HepG2 (cell line): ENCODE data around the gene FMNL2. TPM values are rescaled to one million over a fixed set of nuclear protein-coding genes. Genes with fewer than 3 reads are reported as not detected.
A peak's percentile ranks its signal among the peaks of the same experiment; 100 is the strongest.

ENCODE experiments used
- GATAD2A ChIP-seq: IDR thresholded peaks from 2 replicates; pipeline ENCODE4 v1.6.1; 2016
- GTF2F1 ChIP-seq: fragments of 150-350 bp; IDR thresholded peaks from 2 replicates; pipeline ENCODE4 v1.6.1; 2014; ENCODE audit warnings: low read length
- MAFF ChIP-seq: IDR thresholded peaks from 2 replicates; pipeline ENCODE4 v1.6.1; 2011; ENCODE audit warnings: low read depth, low read length, improper control_type of control experiment
- MIXL1 ChIP-seq: IDR thresholded peaks from 2 replicates; pipeline ENCODE4 v1.6.1; 2016
- MTA3 ChIP-seq: sonication (generic); formaldehyde crosslinking; IDR thresholded peaks from 2 replicates; pipeline ENCODE4 v1.4.0; 2020; ENCODE audit warnings: missing genetic modification reagents
- RBFOX2 ChIP-seq: fragments of 200-400 bp; formaldehyde crosslinking; IDR thresholded peaks from 2 replicates; pipeline ENCODE4 v1.6.1; 2017; ENCODE audit warnings: low read depth, mild to moderate bottlenecking, low read length
- RELA ChIP-seq: sonication (generic); formaldehyde crosslinking; IDR thresholded peaks from 2 replicates; pipeline ENCODE4 v1.4.0; 2020; ENCODE audit warnings: missing genetic modification reagents
- SIX4 ChIP-seq: sonication (generic); formaldehyde crosslinking; IDR thresholded peaks from 2 replicates; pipeline ENCODE4 v1.4.0; 2020; ENCODE audit warnings: missing genetic modification reagents
- SSRP1 ChIP-seq: IDR thresholded peaks from 2 replicates; pipeline ENCODE4 v1.6.1; 2016; ENCODE audit warnings: control low read depth
- ZNF607 ChIP-seq: sonication (generic); formaldehyde crosslinking; IDR thresholded peaks from 2 replicates; pipeline ENCODE4 v1.5.1; 2020; ENCODE audit warnings: missing genetic modification reagents, mild to moderate bottlenecking, borderline replicate concordance
- ZNF619 ChIP-seq: sonication (generic); formaldehyde crosslinking; IDR thresholded peaks from 2 replicates; pipeline ENCODE4 v1.4.0; 2020; ENCODE audit warnings: mild to moderate bottlenecking, missing genetic modification reagents
- ZZZ3 ChIP-seq: sonication (generic); formaldehyde crosslinking; IDR thresholded peaks from 2 replicates; pipeline ENCODE4 v1.4.0; 2020; ENCODE audit warnings: missing genetic modification reagents, mild to moderate bottlenecking, borderline replicate concordance
- polyA plus RNA-seq, 8 experiments: library from polyadenylated mRNA; depleted of rRNA in 3 of 8; stranded (reverse) in 7 of 8; unstranded in 1 of 8; fragments of >200 nt; fragmentation: Illumina TruSeq in 4 of 8; extraction: Trizol in 4 of 8; gene quantifications; 2 replicates each; pipeline versions ENCODE4 v1.2.1 to v1.2.3, GENCODE V29; 2011 to 2016; ENCODE audit warnings: low read depth in 4 of 8, missing spikeins in 1 of 8, mixed read lengths in 1 of 8; ENCODE audit not compliant: insufficient read depth in 1 of 8
- total RNA-seq, 5 experiments: library from RNA; depleted of rRNA; stranded (reverse); fragments of >200 nt; fragmentation: Illumina TruSeq; extraction: Trizol; gene quantifications; 2 replicates each; pipeline ENCODE4 v1.2.3, GENCODE V29; 2016; ENCODE audit warnings: low read depth in 1 of 5
- TF ChIP-seq, protein P1 (sequence below): sonication (generic); formaldehyde crosslinking; conservative IDR thresholded peaks from 2 replicates; pipeline ENCODE4 v1.4.0; 2020; ENCODE audit warnings: mild to moderate bottlenecking, missing genetic modification reagents, moderate library complexity
- TF ChIP-seq, protein P2 (sequence below): sonication (generic); formaldehyde crosslinking; IDR thresholded peaks from 2 replicates; pipeline ENCODE4 v1.4.0; 2020; ENCODE audit warnings: missing genetic modification reagents, borderline replicate concordance
- TF ChIP-seq, protein P3 (sequence below): sonication (generic); formaldehyde crosslinking; IDR thresholded peaks from 2 replicates; pipeline ENCODE4 v1.4.0; 2020; ENCODE audit warnings: missing genetic modification reagents
- TF ChIP-seq, protein P4 (sequence below): sonication (generic); formaldehyde crosslinking; IDR thresholded peaks from 2 replicates; pipeline ENCODE4 v1.8.0; 2022; ENCODE audit warnings: mild to moderate bottlenecking, missing genetic modification reagents
- TF ChIP-seq, protein P5 (sequence below): sonication (generic); formaldehyde crosslinking; IDR thresholded peaks from 2 replicates; pipeline ENCODE4 v1.4.0; 2020; ENCODE audit warnings: missing genetic modification reagents, borderline replicate concordance
- TF ChIP-seq, protein P6 (sequence below): sonication (generic); formaldehyde crosslinking; IDR thresholded peaks from 2 replicates; pipeline ENCODE4 v1.4.0; 2020; ENCODE audit warnings: missing genetic modification reagents, mild to moderate bottlenecking, borderline replicate concordance

The FMNL2 gene
- total and polyA plus RNA-seq, 2 of the 13 experiments (the other 11 are each of a cell fraction or from before 2014, with no cell fraction given) = 66.5 to 67.7 TPM

DNA sequence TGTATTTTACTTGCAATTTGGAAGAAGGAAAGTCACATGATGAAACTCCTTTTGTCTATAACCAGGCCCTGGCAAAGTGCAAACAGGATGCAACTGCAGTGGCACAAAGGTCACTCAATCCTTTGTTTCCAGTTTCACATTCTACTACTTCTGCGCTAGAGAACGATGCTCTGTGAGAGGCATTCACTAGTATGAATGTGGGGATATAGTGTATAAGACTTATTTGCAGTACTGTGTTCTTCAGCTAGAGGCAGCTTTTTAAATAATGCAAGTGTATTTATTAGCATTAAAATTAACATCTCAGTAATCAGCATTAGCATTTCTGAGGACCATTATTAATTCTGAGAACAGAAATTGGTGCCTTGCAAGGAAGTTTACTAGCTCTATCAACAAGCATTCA, 313.4 kb downstream of the FMNL2 start (continued):
- TF ChIP-seq, protein P1, sequence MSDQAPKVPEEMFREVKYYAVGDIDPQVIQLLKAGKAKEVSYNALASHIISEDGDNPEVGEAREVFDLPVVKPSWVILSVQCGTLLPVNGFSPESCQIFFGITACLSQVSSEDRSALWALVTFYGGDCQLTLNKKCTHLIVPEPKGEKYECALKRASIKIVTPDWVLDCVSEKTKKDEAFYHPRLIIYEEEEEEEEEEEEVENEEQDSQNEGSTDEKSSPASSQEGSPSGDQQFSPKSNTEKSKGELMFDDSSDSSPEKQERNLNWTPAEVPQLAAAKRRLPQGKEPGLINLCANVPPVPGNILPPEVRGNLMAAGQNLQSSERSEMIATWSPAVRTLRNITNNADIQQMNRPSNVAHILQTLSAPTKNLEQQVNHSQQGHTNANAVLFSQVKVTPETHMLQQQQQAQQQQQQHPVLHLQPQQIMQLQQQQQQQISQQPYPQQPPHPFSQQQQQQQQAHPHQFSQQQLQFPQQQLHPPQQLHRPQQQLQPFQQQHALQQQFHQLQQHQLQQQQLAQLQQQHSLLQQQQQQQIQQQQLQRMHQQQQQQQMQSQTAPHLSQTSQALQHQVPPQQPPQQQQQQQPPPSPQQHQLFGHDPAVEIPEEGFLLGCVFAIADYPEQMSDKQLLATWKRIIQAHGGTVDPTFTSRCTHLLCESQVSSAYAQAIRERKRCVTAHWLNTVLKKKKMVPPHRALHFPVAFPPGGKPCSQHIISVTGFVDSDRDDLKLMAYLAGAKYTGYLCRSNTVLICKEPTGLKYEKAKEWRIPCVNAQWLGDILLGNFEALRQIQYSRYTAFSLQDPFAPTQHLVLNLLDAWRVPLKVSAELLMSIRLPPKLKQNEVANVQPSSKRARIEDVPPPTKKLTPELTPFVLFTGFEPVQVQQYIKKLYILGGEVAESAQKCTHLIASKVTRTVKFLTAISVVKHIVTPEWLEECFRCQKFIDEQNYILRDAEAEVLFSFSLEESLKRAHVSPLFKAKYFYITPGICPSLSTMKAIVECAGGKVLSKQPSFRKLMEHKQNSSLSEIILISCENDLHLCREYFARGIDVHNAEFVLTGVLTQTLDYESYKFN (CRISPR knock-in tag) = 0 out of 2 replicates have a peak, but pooled peaks have one; percentile 22
- TF ChIP-seq, protein P2, sequence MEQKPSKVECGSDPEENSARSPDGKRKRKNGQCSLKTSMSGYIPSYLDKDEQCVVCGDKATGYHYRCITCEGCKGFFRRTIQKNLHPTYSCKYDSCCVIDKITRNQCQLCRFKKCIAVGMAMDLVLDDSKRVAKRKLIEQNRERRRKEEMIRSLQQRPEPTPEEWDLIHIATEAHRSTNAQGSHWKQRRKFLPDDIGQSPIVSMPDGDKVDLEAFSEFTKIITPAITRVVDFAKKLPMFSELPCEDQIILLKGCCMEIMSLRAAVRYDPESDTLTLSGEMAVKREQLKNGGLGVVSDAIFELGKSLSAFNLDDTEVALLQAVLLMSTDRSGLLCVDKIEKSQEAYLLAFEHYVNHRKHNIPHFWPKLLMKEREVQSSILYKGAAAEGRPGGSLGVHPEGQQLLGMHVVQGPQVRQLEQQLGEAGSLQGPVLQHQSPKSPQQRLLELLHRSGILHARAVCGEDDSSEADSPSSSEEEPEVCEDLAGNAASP (CRISPR knock-in tag) = no peak
- TF ChIP-seq RELA (CRISPR knock-in tag) (no peak), RBFOX2 (no peak), MAFF (no peak), GTF2F1 (no peak), ZZZ3 (CRISPR knock-in tag) (no peak), ZNF619 (no peak), MTA3 (CRISPR knock-in tag) (no peak), ZNF607 (CRISPR knock-in tag) (no peak), MIXL1 (CRISPR knock-in tag) (no peak), SIX4 (no peak), SSRP1 (CRISPR knock-in tag) (0 out of 2 replicates have a peak, but pooled peaks have one; percentile 4), GATAD2A (CRISPR knock-in tag) (peak; percentile 51)
- TF ChIP-seq, protein P3, sequence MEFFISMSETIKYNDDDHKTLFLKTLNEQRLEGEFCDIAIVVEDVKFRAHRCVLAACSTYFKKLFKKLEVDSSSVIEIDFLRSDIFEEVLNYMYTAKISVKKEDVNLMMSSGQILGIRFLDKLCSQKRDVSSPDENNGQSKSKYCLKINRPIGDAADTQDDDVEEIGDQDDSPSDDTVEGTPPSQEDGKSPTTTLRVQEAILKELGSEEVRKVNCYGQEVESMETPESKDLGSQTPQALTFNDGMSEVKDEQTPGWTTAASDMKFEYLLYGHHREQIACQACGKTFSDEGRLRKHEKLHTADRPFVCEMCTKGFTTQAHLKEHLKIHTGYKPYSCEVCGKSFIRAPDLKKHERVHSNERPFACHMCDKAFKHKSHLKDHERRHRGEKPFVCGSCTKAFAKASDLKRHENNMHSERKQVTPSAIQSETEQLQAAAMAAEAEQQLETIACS (CRISPR knock-in tag) = no peak
- TF ChIP-seq, protein P4, sequence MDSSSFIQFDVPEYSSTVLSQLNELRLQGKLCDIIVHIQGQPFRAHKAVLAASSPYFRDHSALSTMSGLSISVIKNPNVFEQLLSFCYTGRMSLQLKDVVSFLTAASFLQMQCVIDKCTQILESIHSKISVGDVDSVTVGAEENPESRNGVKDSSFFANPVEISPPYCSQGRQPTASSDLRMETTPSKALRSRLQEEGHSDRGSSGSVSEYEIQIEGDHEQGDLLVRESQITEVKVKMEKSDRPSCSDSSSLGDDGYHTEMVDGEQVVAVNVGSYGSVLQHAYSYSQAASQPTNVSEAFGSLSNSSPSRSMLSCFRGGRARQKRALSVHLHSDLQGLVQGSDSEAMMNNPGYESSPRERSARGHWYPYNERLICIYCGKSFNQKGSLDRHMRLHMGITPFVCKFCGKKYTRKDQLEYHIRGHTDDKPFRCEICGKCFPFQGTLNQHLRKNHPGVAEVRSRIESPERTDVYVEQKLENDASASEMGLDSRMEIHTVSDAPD (CRISPR knock-in tag) = peak; percentile 77
- TF ChIP-seq, protein P5, sequence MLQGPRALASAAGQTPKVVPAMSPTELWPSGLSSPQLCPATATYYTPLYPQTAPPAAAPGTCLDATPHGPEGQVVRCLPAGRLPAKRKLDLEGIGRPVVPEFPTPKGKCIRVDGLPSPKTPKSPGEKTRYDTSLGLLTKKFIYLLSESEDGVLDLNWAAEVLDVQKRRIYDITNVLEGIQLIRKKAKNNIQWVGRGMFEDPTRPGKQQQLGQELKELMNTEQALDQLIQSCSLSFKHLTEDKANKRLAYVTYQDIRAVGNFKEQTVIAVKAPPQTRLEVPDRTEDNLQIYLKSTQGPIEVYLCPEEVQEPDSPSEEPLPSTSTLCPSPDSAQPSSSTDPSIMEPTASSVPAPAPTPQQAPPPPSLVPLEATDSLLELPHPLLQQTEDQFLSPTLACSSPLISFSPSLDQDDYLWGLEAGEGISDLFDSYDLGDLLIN (CRISPR knock-in tag) = no peak
- TF ChIP-seq, protein P6, sequence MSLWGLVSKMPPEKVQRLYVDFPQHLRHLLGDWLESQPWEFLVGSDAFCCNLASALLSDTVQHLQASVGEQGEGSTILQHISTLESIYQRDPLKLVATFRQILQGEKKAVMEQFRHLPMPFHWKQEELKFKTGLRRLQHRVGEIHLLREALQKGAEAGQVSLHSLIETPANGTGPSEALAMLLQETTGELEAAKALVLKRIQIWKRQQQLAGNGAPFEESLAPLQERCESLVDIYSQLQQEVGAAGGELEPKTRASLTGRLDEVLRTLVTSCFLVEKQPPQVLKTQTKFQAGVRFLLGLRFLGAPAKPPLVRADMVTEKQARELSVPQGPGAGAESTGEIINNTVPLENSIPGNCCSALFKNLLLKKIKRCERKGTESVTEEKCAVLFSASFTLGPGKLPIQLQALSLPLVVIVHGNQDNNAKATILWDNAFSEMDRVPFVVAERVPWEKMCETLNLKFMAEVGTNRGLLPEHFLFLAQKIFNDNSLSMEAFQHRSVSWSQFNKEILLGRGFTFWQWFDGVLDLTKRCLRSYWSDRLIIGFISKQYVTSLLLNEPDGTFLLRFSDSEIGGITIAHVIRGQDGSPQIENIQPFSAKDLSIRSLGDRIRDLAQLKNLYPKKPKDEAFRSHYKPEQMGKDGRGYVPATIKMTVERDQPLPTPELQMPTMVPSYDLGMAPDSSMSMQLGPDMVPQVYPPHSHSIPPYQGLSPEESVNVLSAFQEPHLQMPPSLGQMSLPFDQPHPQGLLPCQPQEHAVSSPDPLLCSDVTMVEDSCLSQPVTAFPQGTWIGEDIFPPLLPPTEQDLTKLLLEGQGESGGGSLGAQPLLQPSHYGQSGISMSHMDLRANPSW (CRISPR knock-in tag) = no peak
